GM21381 (cell line): Measurements from ENCODE around the gene NR1D1.

ENCODE experiments used
- ATAC-seq: cut with Tn5 transposase; IDR thresholded peaks from one replicate; pipeline ENCODE4 v1.9.1; 2021; ENCODE audit warnings: mild to moderate bottlenecking, moderate library complexity; ENCODE audit not compliant: unreplicated experiment

The NR1D1 gene

GRCh38 chr17:40097931-40098845 is 2.2 kb downstream of the NR1D1 start:
- ATAC-seq: no peak

DNA sequence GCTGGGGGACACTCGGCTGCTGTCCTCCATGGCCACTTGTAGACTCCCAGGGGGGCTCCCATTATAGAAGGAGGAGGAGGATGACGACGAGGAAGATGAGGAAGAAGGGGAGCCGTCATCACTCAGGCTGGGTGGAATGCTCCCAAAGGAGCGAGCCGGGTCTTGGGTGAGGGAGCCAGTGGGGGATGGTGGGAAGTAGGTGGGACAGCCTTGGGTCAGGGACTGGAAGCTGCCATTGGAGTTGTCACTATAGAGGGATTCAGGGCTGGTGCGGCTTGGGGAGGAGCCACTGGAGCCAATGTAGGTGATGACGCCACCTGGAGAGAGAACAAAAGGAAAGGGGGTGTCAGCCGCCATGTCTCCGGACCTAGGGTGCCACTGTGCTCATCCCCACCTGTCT is 3.3 kb downstream of the NR1D1 start:
- no peak for ATAC-seq

GRCh38 chr17:40095944-40096791 is 4.2 kb downstream of the NR1D1 start:
- ATAC-seq: peak; percentile 43

GRCh38 chr17:40095351-40095943 is 4.9 kb downstream of the NR1D1 start:
- no peak for ATAC-seq

- no peak for ATAC-seq
These were observed 5.5 kb downstream of the NR1D1 start for GRCh38 chr17:40094874-40095273.

- ATAC-seq: no peak
These were observed 6.7 kb downstream of the NR1D1 start for GRCh38 chr17:40093580-40094201.

DNA sequence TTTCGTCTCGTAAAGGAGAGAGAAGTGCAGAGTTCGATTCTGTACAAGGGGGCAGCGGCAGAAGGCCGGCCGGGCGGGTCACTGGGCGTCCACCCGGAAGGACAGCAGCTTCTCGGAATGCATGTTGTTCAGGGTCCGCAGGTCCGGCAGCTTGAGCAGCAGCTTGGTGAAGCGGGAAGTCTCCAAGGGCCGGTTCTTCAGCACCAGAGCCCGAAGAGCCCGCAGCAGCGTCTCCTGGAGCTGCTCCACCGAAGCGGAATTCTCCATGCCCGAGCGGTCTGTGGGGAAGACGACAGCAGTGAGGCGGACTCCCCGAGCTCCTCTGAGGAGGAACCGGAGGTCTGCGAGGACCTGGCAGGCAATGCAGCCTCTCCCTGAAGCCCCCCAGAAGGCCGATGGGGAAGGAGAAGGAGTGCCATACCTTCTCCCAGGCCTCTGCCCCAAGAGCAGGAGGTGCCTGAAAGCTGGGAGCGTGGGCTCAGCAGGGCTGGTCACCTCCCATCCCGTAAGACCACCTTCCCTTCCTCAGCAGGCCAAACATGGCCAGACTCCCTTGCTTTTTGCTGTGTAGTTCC is 7.3 kb downstream of the NR1D1 start:
- ATAC-seq: no peak

GRCh38 chr17:40092581-40092980 is 7.8 kb downstream of the NR1D1 start:
- ATAC-seq: no peak

DNA sequence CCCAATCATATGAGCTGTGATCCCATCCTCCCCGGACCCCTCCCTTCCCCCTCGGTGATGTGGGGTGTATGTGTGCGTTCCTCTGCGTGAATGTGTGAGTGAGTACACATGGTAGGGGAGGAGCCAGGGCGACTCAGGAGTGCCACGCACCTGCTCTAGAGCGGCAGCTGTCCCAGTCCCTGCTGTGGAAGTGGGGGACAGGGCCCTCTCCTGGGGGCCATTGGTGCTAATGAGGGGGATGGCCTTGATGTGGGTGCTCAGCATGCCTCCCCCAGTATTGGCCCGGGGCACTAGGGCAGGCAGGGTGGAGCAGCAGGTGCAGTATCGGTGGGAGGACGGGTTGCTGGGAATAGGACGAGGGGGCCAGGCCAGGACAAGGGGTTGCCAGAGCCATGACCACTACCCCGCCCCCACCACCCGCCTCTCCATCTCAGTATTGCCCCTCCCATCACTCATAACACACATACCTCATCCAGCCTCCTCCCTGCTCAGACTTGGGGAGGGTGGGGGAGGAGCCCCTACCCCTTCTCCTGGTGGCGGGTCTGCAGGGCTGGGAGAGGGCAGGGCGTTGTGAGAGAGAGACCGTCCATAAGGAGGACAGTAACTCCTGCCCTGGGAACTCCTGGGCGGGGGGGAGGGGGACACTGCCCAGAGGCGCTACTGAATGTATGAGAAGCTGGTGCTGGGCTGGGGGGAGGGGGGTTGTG is 8.5 kb downstream of the NR1D1 start:
- no peak for ATAC-seq

DNA sequence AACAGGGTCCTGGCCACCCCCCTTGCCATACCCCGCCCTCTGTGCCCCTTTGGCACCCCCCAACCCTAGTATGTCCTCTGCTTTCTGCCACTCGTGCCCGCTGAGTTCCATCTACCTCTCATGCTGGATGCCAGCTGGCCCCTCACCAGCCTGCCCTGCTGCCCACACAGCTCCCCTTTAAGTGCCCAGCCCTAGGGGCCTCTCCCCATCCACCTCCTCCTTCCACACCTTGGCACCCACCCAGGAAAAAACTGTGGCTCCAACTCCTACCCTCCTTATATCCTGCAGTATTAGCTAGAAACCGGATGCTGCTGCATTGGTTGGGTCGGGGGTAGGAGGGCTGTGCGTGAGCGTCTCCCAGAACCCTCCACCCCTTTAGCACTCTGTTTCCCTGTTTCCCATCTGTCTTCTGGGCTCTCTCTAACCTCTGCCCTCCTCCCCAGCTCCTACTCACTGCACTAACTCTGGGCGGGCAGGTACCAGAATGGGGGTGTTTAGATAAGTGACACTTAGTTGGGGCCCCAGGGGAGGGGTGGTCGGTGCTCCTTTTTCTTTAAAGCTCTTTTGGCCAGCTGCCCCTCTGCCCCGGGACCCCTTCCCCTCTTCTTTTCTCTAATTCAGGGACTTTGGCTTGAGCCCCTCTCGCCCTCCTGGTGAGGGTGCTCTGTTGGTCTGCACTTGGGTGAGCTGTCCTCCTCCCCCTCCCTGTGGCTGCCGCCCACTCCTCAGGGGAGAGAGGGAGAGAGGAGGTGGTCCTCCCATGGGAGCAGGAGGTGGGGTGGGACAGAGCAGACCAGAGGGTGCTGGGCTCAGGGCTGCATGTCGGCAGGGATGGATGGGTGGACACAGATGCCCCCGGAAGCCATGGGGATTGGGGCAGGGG is 9.9 kb downstream of the NR1D1 start:
- ATAC-seq: no peak

GRCh38 chr17:40089077-40089895 is 11.1 kb downstream of the NR1D1 start:
- ATAC-seq: no peak

DNA sequence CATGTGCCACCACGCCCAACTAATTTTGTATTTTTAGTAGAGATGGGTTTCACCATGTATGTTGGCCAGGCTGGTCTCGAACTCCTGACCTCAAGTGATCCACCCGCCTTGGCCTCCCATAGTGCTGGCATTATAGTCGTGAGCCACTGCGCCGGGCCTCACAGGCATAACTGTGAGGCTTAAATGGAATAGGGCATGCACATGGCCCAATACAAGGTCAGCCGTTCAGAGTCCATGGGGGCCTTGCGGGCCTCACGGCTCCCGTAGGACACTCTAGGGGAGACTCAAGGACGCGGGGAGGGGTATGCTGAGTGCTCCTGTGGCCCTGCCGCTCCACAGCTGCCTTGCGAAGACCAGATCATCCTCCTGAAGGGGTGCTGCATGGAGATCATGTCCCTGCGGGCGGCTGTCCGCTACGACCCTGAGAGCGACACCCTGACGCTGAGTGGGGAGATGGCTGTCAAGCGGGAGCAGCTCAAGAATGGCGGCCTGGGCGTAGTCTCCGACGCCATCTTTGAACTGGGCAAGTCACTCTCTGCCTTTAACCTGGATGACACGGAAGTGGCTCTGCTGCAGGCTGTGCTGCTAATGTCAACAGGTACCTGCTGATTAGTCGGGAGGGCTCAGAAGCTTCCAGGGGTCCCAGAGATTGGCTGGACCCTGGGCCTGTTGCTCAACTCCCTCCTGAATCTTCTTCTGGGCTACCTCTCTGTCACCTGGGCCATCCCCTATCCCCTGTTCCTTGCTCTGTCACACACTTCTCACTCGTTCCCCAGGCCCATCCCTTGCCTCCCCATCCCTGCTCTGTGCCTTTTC is 12.3 kb downstream of the NR1D1 start:
- no peak for ATAC-seq

- ATAC-seq: no peak
These were observed 13.2 kb downstream of the NR1D1 start for GRCh38 chr17:40087049-40087794.

DNA sequence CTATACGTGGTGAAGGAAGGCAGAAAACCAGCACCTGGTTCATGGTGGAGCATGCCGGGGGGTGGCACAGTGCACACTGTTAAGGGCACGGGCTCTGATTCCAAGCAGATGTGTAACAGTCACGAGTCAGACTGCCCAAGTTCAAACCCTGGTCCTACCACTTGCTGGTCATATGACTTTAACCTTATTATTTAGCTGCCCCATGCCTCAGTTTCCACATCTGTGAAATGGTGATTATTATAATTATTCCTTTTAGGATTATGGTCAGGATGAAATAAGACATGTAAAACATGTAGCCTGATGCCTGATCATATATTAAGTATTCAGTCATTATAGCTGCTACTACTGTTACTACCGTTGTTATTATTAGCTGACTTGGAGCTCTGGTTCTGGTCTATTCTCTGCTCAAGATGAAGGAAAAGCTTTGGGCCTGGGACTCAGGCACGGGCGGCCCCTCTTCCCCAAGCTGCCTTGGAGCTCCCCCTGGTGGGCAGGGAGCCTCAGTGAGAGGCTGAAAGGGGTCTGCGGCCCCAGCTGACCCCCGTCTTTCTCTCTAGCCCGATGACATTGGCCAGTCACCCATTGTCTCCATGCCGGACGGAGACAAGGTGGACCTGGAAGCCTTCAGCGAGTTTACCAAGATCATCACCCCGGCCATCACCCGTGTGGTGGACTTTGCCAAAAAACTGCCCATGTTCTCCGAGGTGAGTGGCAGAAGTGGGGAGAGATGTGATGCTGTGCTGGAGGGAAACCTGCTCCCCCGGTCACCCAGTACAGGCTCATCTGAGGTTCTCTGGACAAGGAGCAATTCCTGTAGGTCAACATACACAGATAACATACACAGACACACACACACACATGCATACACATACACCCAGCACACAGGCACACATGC is 14.0 kb downstream of the NR1D1 start:
- ATAC-seq: no peak

DNA sequence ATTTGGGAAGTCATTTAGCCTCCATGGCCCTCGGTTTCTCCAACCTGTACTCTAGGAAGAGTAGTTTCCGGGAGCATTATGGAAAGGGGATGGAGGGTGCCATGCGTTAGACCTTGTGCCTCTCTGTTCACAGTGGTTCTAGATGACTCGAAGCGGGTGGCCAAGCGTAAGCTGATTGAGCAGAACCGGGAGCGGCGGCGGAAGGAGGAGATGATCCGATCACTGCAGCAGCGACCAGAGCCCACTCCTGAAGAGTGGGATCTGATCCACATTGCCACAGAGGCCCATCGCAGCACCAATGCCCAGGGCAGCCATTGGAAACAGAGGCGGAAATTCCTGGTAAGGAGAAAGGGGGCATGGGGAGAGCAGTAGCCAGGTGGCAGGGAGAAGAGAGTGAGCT is 15.9 kb downstream of the NR1D1 start:
- ATAC-seq: no peak

DNA sequence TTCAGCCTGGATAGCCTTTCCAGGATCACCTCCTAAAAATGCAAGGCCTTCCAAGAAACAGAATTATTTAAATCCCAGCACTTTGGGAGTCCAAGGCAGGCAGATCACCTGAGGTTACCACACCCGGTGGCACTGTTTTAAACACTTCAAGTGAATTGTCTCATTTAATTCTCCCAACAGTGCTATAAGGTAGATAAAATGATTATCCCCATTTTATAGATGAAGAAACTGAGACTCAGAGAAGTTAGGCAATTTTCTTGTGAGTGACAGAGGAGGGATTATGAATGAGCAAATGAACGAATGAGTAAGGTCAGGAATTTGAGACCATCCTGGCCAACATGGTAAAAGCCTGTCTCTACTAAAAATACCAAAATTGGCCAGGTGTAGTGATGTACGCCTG is 20.8 kb downstream of the NR1D1 start:
- ATAC-seq: no peak
